ENCODE results near the gene PNPLA1. TPM values are rescaled to one million over a fixed set of nuclear protein-coding genes. Genes with fewer than 3 reads are reported as not detected.

The PNPLA1 gene
- total RNA-seq, 1 donor: under 0.01 TPM

DNA sequence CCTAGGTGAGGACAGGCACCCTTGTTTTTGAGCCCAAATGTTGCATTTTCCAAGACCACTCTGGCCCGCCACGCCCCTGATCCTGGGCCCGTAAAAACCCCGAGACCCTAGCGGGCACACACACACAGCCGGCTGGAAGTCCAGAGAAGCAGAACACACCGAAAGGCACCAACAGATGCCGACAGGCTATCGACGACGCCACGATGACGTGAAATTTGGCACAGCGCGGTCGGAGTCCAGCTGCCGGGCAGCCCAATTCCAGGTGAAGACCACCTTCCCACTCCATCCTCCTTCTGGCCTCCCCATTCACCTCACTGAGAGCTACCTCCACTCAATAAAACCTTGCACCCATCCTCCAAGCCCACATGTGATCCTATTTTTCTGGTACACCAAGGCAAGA lies 34.0 kb upstream of the PNPLA1 start:
- no peak overlapping the region for H3K4me3 ChIP-seq (ENCODE audit: insufficient read depth, low read length)
- no peaks in the 10 kb centered on the region for H4K20me1 ChIP-seq (ENCODE audit: insufficient read depth, low read length)
- no peak for TF ChIP-seq CTCF (IDR thresholded peaks at IDR 0.05; ENCODE audit: extremely low read depth, low read depth, low read length)
- no peak for DNase-seq (ENCODE audit: insufficient read length, low spot score, missing footprints)
- H3K36me3 ChIP-seq (ENCODE audit: insufficient read depth, low read length): peaks cover 23% of the 10 kb centered on the region
- H3K9me3 ChIP-seq (ENCODE audit: low read depth, low read length): no peaks in the 10 kb centered on the region
- H3K27me3 ChIP-seq (ENCODE audit: insufficient read depth, low read length): no peaks in the 10 kb centered on the region
- no peak overlapping the region for H2AFZ ChIP-seq (ENCODE audit: low read length)
- no peaks in the 10 kb centered on the region for H3K79me2 ChIP-seq (ENCODE audit: insufficient read depth, low read length)
- no peaks in the 10 kb centered on the region for H3K4me1 ChIP-seq (ENCODE audit: insufficient read depth, low read length)
- H3K4me2 ChIP-seq (ENCODE audit: insufficient read depth, low read length): no peak overlapping the region
- H3K27ac ChIP-seq (ENCODE audit: low read depth, low read length): no peak overlapping the region

- Histone ChIP-seq H3K27me3 (ENCODE audit: insufficient read depth, low read length) (peaks cover 10% of the 10 kb centered on the region), H3K4me3 (ENCODE audit: insufficient read depth, low read length) (no peak overlapping the region), H3K27ac (ENCODE audit: low read depth, low read length) (no peak overlapping the region), H4K20me1 (ENCODE audit: insufficient read depth, low read length) (no peaks in the 10 kb centered on the region), H2AFZ (ENCODE audit: low read length) (no peak overlapping the region), H3K4me2 (ENCODE audit: insufficient read depth, low read length) (no peak overlapping the region), H3K4me1 (ENCODE audit: insufficient read depth, low read length) (no peaks in the 10 kb centered on the region), H3K36me3 (ENCODE audit: insufficient read depth, low read length) (no peaks in the 10 kb centered on the region), H3K79me2 (ENCODE audit: insufficient read depth, low read length) (no peaks in the 10 kb centered on the region), H3K9me3 (ENCODE audit: low read depth, low read length) (no peaks in the 10 kb centered on the region)
- DNase-seq (ENCODE audit: insufficient read length, low spot score, missing footprints): no peak
- TF ChIP-seq CTCF (IDR thresholded peaks at IDR 0.05; ENCODE audit: extremely low read depth, low read depth, low read length): no peak
Measured at GRCh38 chr6:36239774-36240173, 30.1 kb upstream of the PNPLA1 start.

DNA sequence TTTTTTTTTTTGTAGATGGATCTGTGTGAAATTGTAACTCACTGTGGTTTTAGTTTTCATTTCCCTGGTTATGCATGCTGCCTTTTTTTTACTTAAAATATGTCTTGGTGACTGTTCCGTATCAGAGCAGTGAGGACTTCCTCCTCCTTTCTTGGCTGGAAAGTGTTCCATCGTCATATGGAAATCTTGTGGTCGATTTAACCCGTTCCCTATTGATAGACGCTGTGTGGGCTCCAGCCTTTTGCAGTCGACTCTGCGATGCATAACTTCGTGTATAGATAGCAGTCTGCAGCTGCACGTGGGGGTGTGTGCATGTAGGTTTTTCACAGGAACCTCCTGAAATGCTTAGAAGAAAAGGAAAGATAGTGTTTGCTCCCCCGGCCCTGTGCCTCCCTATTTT lies 28.1 kb upstream of the PNPLA1 start:
- no peaks in the 10 kb centered on the region for H3K9me3 ChIP-seq (ENCODE audit: low read depth, low read length)
- no peak for TF ChIP-seq CTCF (IDR thresholded peaks at IDR 0.05; ENCODE audit: extremely low read depth, low read depth, low read length)
- no peak for DNase-seq (ENCODE audit: insufficient read length, low spot score, missing footprints)
- no peak overlapping the region for H2AFZ ChIP-seq (ENCODE audit: low read length)
- no peaks in the 10 kb centered on the region for H4K20me1 ChIP-seq (ENCODE audit: insufficient read depth, low read length)
- H3K4me3 ChIP-seq (ENCODE audit: insufficient read depth, low read length): no peak overlapping the region
- no peaks in the 10 kb centered on the region for H3K79me2 ChIP-seq (ENCODE audit: insufficient read depth, low read length)
- no peaks in the 10 kb centered on the region for H3K36me3 ChIP-seq (ENCODE audit: insufficient read depth, low read length)
- no peak overlapping the region for H3K4me2 ChIP-seq (ENCODE audit: insufficient read depth, low read length)
- H3K4me1 ChIP-seq (ENCODE audit: insufficient read depth, low read length): no peaks in the 10 kb centered on the region
- peaks cover 10% of the 10 kb centered on the region for H3K27me3 ChIP-seq (ENCODE audit: insufficient read depth, low read length)
- H3K27ac ChIP-seq (ENCODE audit: low read depth, low read length): no peak overlapping the region

DNA sequence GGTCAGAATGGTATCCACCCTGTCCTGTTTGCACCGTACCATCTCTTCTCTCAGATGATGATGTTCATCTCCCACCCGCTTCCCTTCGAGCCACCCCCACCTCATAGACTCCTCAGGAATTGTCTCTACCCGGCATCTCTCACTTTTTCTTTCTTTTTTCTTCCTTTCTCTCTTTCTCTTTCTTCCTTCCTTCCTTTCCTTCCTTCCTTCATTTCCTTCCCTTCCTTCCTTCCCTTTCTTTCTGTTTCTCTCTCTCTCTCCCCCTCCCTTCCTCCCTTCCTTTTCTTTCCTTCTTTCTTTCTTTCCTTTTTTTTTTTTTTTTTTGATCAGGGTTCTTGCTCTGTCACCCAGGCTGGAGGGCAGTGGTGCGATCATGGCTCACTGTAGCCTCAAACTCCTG lies 27.7 kb upstream of the PNPLA1 start:
- Histone ChIP-seq H2AFZ (ENCODE audit: low read length) (no peak overlapping the region), H4K20me1 (ENCODE audit: insufficient read depth, low read length) (no peaks in the 10 kb centered on the region), H3K4me3 (ENCODE audit: insufficient read depth, low read length) (no peak overlapping the region), H3K36me3 (ENCODE audit: insufficient read depth, low read length) (no peaks in the 10 kb centered on the region), H3K4me2 (ENCODE audit: insufficient read depth, low read length) (no peak overlapping the region), H3K79me2 (ENCODE audit: insufficient read depth, low read length) (no peaks in the 10 kb centered on the region), H3K27ac (ENCODE audit: low read depth, low read length) (no peak overlapping the region), H3K4me1 (ENCODE audit: insufficient read depth, low read length) (no peaks in the 10 kb centered on the region), H3K27me3 (ENCODE audit: insufficient read depth, low read length) (peaks cover 10% of the 10 kb centered on the region), H3K9me3 (ENCODE audit: low read depth, low read length) (no peaks in the 10 kb centered on the region)
- no peak for TF ChIP-seq CTCF (IDR thresholded peaks at IDR 0.05; ENCODE audit: extremely low read depth, low read depth, low read length)
- DNase-seq (ENCODE audit: insufficient read length, low spot score, missing footprints): no peak
